T47D (cell line): ENCODE results near the gene GRB2.
"Not testable (repeated sequence)": the region's sequence is repeated elsewhere in the genome, so short reads cannot be mapped to it uniquely, and the experiment has no call there.

Experiments
- DNase-seq, 2 experiments: peaks; one replicate each; pipeline versions ENCODE4 v3.0.0 to v3.0.0-alpha.2; 2011 to 2012; ENCODE audit warnings: low read depth in 1 of 2, low spot score in 1 of 2
- JUND ChIP-seq: IDR thresholded peaks from 2 replicates; pipeline ENCODE4 v1.6.1; 2012; ENCODE audit warnings: low read depth
- in situ Hi-C: cut with HindIII; loops from 2 replicates; pipeline ENCODE4 v1.10.0; 2016; ENCODE audit warnings: low sequenced_read_pairs, low pct_unique_long_range_greater_than_20kb

GRB2 gene

DNA sequence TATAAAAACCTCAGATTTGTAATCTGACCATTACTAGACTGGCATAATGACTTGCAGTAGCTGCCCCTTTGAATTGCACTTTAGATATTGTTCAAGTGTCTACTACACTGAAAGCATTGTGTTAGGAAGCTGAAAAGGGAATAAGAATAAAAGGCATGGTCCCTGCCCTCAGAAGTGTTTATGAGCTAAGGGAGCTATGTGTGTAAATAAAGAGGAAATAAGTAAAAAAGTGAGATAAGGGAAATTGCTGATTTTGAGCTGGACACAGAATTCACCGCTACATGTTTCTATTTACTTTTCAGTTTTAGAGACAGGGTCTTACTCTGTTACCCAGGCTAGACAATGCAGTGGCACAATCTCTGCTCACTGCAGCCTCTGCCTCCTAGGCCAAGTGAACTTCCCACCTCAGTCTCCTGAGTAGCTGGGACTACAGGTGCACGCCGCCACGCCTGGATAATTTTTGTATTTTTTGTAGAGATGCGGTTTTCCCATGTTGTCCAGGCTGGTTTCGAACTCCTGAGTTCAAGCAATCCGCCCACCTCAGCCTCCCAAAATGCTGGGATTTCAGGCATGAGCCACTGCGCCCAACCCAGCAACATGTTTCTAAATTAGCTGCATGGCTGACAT lies 57.0 kb downstream of the GRB2 start:
- in situ Hi-C loops, result no loop called here
- DNase-seq, result no peak
- TF ChIP-seq JUND, result no peak

GRCh38 chr17:75346906-75347305 lies 58.6 kb downstream of the GRB2 start:
- DNase-seq, result no peak
- in situ Hi-C loops, result no loop called here
- no peak for TF ChIP-seq JUND

- DNase-seq, in situ Hi-C loops: not testable (repeated sequence)
Observed at GRCh38 chr17:75346368-75346767, 59.1 kb downstream of the GRB2 start.

DNA sequence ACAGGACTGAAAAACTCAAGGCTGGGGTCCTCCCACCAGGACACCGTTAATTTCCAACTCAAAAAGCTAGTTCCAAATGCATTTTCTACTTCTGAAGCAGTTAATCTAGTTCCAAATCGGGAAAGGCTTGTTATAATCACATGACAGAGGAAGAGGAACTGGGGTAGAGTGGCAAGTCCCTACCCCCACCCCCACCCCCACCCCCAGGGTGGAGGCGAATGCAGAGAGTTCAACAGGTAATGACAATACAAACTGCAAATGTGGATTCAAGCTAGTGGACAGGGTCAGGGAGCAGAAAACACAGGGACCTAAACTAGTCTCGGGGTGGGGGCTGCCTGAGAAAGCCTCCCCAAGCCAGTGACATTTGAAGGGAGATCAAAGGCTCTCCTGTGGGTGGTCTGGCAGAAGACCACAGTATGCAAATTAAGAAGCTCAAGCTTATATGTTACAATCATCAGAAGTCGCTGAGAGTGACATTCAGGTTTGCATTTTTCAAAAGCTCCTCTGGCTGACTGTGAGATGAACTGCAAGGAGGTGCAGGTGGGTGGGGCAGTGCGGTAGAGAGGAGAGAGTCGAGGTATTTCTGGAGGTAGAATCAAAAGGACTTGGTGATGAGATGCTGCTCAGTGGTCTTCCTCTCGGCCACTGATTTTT lies 59.8 kb downstream of the GRB2 start:
- TF ChIP-seq JUND, result no peak
- in situ Hi-C loops, result no loop called here
- no peak for DNase-seq

- TF ChIP-seq JUND, result no peak
- in situ Hi-C loops, result no loop called here
- DNase-seq, result no peak
Observed at GRCh38 chr17:75344666-75345065, 60.8 kb downstream of the GRB2 start.

DNA sequence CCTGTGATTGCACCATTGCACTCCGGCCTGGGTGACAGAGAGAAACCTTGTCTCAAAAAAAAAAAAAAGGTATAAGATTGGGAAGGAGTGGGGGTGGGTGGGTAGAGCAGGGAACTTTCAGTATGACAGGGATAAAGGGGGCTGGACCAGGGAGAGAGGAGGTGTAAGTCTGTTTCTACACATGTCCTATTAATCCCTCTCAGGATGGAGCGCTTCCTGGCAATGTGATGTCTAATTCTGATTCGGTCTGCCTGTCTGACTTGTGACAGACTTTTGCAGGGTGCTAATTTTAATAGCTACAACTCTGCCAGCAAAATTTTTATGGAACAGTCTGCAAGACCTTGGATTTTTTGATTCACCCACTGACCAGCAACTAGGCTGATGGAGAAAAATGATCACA lies 62.5 kb downstream of the GRB2 start:
- no peak for TF ChIP-seq JUND
- no peak for DNase-seq
- in situ Hi-C loops, result no loop called here

DNA sequence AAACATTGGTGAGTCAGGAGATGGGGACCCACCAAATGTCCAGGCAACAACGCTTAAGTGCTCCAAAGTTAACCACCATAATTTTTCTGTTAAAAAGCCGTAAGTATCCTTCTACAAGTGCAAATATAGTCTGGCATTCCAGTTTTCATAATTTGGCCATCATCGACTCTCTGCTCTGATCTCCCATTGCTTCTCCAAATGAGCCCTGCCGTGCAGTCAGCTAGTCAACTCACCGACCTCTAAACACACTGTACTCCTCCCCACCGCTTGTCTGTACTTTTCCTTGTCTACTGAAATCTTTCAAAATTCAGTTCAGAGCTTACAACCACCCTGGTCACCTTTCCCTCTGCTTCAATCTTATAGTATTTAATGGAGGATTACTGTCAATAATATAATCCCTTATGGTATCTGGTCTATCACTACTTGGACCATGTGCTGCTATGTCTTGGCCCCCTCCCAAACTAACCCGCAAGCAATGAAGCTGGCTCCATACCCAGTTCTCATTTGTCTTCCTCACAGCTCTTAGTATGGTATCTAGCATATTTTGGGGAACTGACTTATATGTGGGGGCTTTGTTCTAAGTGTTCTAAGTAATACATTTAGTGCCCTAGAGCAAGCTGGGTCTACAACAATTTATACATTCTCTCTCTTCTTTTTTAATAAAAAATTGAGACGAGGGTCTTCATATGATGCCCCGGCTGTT lies 63.5 kb downstream of the GRB2 start:
- TF ChIP-seq JUND, result no peak
- DNase-seq, result no peak
- in situ Hi-C loops, result no loop called here

GRCh38 chr17:75340631-75341030 lies 64.8 kb downstream of the GRB2 start:
- in situ Hi-C loops, result no loop called here
- no peak for DNase-seq
- TF ChIP-seq JUND, result no peak

DNA sequence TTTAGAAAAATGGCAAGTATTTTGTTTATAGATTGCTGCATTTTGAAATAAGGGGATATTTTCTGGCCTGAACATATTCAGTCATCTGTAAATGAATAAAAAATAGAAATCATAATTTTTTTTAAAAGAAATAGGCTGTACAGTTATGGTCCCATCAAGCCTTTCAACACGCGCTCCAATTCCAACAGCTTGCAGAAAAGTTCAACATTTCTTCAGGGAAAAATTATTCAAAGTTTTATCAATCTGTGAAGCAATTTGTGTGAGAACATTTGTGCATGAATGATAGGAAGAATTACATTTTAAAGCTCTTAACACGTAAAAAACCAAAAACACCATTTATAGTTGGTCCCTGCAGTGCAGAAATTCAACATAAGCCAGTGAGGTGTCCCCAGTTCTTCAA lies 65.5 kb downstream of the GRB2 start:
- TF ChIP-seq JUND, result no peak
- in situ Hi-C loops, result no loop called here
- DNase-seq, result no peak

- no peak for TF ChIP-seq JUND
- DNase-seq, result peak in 1 of 2 experiments; percentile 23
- in situ Hi-C loops, result no loop called here
Observed at GRCh38 chr17:75338335-75338734, 67.1 kb downstream of the GRB2 start.

DNA sequence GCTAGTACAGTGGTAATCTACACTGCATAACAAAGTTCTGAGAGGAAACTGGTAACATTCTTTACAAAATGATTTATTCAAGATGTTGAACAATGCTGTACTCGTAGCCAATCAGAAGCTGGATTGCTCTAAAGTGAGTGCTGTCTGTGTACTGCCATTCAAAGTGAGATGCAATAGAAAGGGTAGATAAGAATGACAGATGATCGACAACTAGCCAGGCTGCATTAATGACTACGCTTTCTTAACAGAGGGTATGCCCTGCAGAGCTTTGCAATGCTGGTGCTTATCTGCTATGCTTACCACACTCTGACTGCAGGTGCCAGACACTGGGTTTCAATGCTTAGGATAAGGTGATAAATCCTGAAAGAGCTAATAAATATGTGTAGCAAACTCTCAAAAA lies 70.2 kb downstream of the GRB2 start:
- TF ChIP-seq JUND, result no peak
- DNase-seq, result no peak
- in situ Hi-C loops, result no loop called here

DNA sequence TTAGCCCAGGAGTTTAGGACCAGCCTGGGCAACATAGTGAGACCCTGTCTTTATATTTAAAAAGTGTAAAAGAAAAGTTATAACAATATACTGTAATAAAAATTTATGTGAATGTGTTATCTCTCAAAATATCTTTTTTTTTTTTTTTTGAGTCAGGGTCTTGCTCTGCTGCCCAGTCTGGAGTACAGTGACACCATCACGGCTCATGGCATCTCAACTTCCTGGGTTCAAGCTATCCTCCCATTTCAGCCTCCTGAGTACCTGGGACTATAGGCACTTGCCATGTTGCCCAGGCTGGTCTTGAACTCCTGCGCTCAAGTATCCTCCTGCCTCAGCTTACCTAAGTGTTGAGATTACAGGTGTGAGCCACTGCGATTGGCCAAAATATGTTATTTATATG lies 70.8 kb downstream of the GRB2 start:
- in situ Hi-C loops, result no loop called here

GRCh38 chr17:75331671-75332070 lies 73.8 kb downstream of the GRB2 start:
- TF ChIP-seq JUND, result no peak
- in situ Hi-C loops, result no loop called here
- DNase-seq, result no peak

More for the DNA sequence above, 70.8 kb downstream of the GRB2 start:
- no peak for DNase-seq
- no peak for TF ChIP-seq JUND
